A673 (cell line): ENCODE results near the gene GIMAP8. TPM values are rescaled to one million over a fixed set of nuclear protein-coding genes. Genes with fewer than 3 reads are reported as not detected.

Experiments
- BruUV-seq: library from RNA; stranded (reverse); fragments of 400-500 nt; replicated peaks from 2 replicates; lab custom pipeline; 2021; lab: Mats Ljungman, UMichigan
- CTCF ChIA-PET: fragments of 300-600 bp; sonication (Branson Sonifier 250); formaldehyde crosslinking; loops from one replicate; lab custom pipeline; 2022; ENCODE audit warnings: antibody characterized with exemption; lab: Charles Lee
- POLR2A ChIA-PET: fragments of 300-600 bp; sonication (Branson Sonifier 250); formaldehyde crosslinking; loops from one replicate; lab custom pipeline; 2022; ENCODE audit warnings: antibody characterized with exemption; ENCODE audit not compliant: low non-redundant PET; lab: Charles Lee
- DNase-seq: peaks from one replicate; pipeline ENCODE4 v3.0.0-alpha.2; 2015; ENCODE audit warnings: low spot score
- H3K27ac ChIP-seq: fragments of 200-600 bp; sonication (generic); 2 replicates; pipeline ENCODE4 v1.5.1; 2016; ENCODE audit warnings: mixed run types, low read depth, mild to moderate bottlenecking, mixed read lengths, antibody characterized with exemption, low read length; ENCODE audit not compliant: poor library complexity, severe bottlenecking
- H3K27me3 ChIP-seq: fragments of 200-600 bp; sonication (generic); replicated peaks from 2 replicates; pipeline ENCODE4 v1.6.1; 2017; ENCODE audit warnings: mixed run types, low read depth, mild to moderate bottlenecking, mixed read lengths, antibody characterized with exemption, low read length; ENCODE audit not compliant: insufficient read depth, poor library complexity
- H3K36me3 ChIP-seq: fragments of 200-600 bp; sonication (generic); 2 replicates; pipeline ENCODE4 v1.6.1; 2016; ENCODE audit warnings: mixed run types, mild to moderate bottlenecking, mixed read lengths, antibody characterized with exemption, low read length; ENCODE audit not compliant: insufficient read depth, poor library complexity, severe bottlenecking
- H3K4me1 ChIP-seq: fragments of 200-600 bp; sonication (generic); 2 replicates; pipeline ENCODE4 v1.6.1; 2017; ENCODE audit warnings: mixed run types, mild to moderate bottlenecking, mixed read lengths, antibody characterized with exemption, low read length; ENCODE audit not compliant: insufficient read depth, poor library complexity, severe bottlenecking
- H3K4me3 ChIP-seq: fragments of 200-600 bp; sonication (generic); 2 replicates; pipeline ENCODE4 v1.5.1; 2016; ENCODE audit warnings: low read depth, mixed run types, mild to moderate bottlenecking, mixed read lengths, low read length; ENCODE audit not compliant: poor library complexity, severe bottlenecking
- H3K9me3 ChIP-seq: fragments of 200-600 bp; sonication (generic); 2 replicates; pipeline ENCODE4 v1.6.1; 2016; ENCODE audit warnings: mixed run types, low read depth, mild to moderate bottlenecking, mixed read lengths, antibody characterized with exemption, low read length; ENCODE audit not compliant: poor library complexity, severe bottlenecking
- EZH2 ChIP-seq: fragments of 200-600 bp; sonication (generic); IDR thresholded peaks from 2 replicates; pipeline ENCODE4 v1.6.1; 2017; ENCODE audit warnings: borderline replicate concordance, low read depth, mild to moderate bottlenecking, mixed read lengths, antibody characterized with exemption, low read length; ENCODE audit not compliant: poor library complexity, severe bottlenecking
- intact Hi-C: fragments of 100-400 bp; cut with micrococcal nuclease; formaldehyde crosslinking; loops from one replicate; pipeline ENCODE4 v1.10.0; 2022; ENCODE audit not compliant: unreplicated experiment
- total RNA-seq: library from RNA; stranded (reverse); gene quantifications from 2 replicates; pipeline ENCODE4 v1.2.3, GENCODE V29; 2021
- TF ChIP-seq, protein P1 (sequence below): fragments of 300-800, 200-600 bp; sonication (generic); conservative IDR thresholded peaks from 2 replicates; pipeline ENCODE4 v1.5.1; 2017; ENCODE audit warnings: low read depth, mild to moderate bottlenecking, antibody characterized with exemption, low read length, moderate library complexity, mixed read lengths

GIMAP8 gene
- total RNA-seq, 1 experiment from 2014 or later = not detected

DNA sequence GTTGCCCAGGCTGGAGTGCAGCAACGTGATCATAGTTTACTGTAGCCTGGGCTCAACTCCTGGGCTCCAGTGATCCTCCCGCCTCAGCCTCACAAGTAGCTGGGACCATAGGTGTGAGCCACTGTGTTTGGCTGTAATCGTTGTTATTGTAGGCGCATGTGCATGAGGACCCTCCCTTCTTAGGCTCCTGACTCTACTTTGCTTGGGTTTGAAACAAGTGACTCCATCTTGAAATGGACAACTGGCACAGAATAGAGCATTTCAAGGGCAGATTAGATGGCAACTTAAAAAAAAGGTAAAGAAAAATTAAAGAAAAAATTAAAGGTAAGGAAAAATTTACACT lies 15.4 kb upstream of the GIMAP8 start:
- Histone ChIP-seq H3K27me3 (no peaks in the 10 kb centered on the region), H3K36me3 (no peaks in the 10 kb centered on the region), H3K27ac (no peak overlapping the region), H3K4me3 (no peak overlapping the region), H3K4me1 (no peaks in the 10 kb centered on the region), H3K9me3 (no peaks in the 10 kb centered on the region)
- CTCF ChIA-PET = no interaction called here
- BruUV-seq = no TSS peak
- POLR2A ChIA-PET = no interaction called here
- intact Hi-C loops = no loop called here
- DNase-seq = no peak
- TF ChIP-seq EZH2 = no peak

- Histone ChIP-seq H3K27me3 (no peaks in the 10 kb centered on the region), H3K9me3 (no peaks in the 10 kb centered on the region), H3K4me3 (no peak overlapping the region), H3K36me3 (no peaks in the 10 kb centered on the region), H3K4me1 (no peaks in the 10 kb centered on the region), H3K27ac (no peak overlapping the region)
- no peak for TF ChIP-seq EZH2
- TF ChIP-seq, protein P1, sequence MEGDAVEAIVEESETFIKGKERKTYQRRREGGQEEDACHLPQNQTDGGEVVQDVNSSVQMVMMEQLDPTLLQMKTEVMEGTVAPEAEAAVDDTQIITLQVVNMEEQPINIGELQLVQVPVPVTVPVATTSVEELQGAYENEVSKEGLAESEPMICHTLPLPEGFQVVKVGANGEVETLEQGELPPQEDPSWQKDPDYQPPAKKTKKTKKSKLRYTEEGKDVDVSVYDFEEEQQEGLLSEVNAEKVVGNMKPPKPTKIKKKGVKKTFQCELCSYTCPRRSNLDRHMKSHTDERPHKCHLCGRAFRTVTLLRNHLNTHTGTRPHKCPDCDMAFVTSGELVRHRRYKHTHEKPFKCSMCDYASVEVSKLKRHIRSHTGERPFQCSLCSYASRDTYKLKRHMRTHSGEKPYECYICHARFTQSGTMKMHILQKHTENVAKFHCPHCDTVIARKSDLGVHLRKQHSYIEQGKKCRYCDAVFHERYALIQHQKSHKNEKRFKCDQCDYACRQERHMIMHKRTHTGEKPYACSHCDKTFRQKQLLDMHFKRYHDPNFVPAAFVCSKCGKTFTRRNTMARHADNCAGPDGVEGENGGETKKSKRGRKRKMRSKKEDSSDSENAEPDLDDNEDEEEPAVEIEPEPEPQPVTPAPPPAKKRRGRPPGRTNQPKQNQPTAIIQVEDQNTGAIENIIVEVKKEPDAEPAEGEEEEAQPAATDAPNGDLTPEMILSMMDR = no peak
- no TSS peak for BruUV-seq
- CTCF ChIA-PET = interaction anchor here (0.6 kb wide), 1 partner anchor 15 kb away, joined by 5 read pairs; the partner anchor contains the start of gene GIMAP8
- intact Hi-C loops = no loop called here
- DNase-seq = no peak
- POLR2A ChIA-PET = no interaction called here
Measured at GRCh38 chr7:150435390-150436073, 14.9 kb upstream of the GIMAP8 start.

- no peak for DNase-seq
- ChIA-PET CTCF (no interaction called here), POLR2A (no interaction called here)
- BruUV-seq = no TSS peak
- Histone ChIP-seq H3K36me3 (no peaks in the 10 kb centered on the region), H3K9me3 (no peaks in the 10 kb centered on the region), H3K4me3 (no peak overlapping the region), H3K27ac (no peak overlapping the region), H3K27me3 (no peaks in the 10 kb centered on the region), H3K4me1 (no peaks in the 10 kb centered on the region)
- TF ChIP-seq, protein P1 = no peak
- no peak for TF ChIP-seq EZH2
- intact Hi-C loops = no loop called here
Measured at GRCh38 chr7:150439967-150440366, 10.5 kb upstream of the GIMAP8 start.

DNA sequence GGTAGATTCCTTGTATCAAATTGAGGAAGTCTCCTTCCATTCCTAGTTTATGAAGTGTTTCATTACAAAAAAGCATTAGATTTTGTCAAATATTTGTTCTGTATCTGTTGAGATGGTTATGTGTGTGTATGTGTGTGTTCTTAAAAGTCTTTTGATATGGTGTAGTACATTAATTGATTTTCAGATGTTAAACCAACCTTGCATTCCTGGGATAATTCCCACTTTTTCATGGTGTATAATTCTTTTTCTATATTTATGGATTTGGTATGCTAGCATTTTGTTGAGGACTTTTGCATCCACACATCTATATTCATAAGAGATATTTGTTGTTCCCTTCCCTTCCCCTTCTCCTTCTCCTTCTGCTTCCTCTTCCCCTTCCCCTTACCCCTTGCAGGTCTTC lies 8.9 kb upstream of the GIMAP8 start:
- intact Hi-C loops = no loop called here
- BruUV-seq = no TSS peak

More for the DNA sequence above, 8.9 kb upstream of the GIMAP8 start:
- no peaks in the 10 kb centered on the region for H3K36me3 ChIP-seq
- DNase-seq = no peak
- H3K27me3 ChIP-seq = no peaks in the 10 kb centered on the region
- no peak overlapping the region for H3K4me3 ChIP-seq
- H3K9me3 ChIP-seq = no peaks in the 10 kb centered on the region
- POLR2A ChIA-PET = no interaction called here
- TF ChIP-seq, protein P1 = no peak
- no peak for TF ChIP-seq EZH2
- CTCF ChIA-PET = no interaction called here
- no peaks in the 10 kb centered on the region for H3K4me1 ChIP-seq
- no peak overlapping the region for H3K27ac ChIP-seq
